ENCODE measurements around the gene CLTCL1. TPM values are rescaled to one million over a fixed set of nuclear protein-coding genes. Genes with fewer than 3 reads are reported as not detected.
"Not testable (repeated sequence)": the region's sequence is repeated elsewhere in the genome, so short reads cannot be mapped to it uniquely, and the experiment has no call there.

CLTCL1 gene
- total RNA-seq, 1 experiment from 2014 or later: 11.9 TPM

DNA sequence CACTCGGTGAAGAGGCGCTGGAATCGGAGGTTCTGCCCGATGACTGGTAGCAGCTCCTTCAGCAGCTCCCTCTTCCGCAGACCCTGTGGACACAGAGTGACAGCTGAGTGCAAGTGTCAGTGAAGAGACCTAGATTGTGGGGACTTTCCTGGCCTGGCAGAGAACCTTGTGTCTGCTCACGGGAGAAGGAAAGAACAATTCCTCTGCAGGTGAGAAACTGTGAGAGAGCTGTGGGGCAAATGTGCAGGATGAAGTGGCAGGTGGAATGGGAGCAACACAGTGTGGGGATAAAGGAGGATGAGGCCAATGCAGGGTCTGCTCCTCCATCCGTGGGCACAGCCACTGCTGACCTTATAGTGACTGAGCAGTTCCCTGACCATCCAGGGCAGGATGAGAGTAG is 40.0 kb upstream of the CLTCL1 start:
- H3K4me1 ChIP-seq (ENCODE audit: control insufficient read depth, insufficient read depth, low read length): no peaks in the 10 kb centered on the region
- POLR2A ChIA-PET: no interaction called here
- in situ Hi-C loops (cut with HindIII; ENCODE audit: low pct_unique_long_range_greater_than_20kb, low sequenced_read_pairs): no loop called here
- peaks cover 3% of the 10 kb centered on the region; the same call in 1 of the 2 replicates for H3K36me3 ChIP-seq (ENCODE audit: control insufficient read depth, insufficient read depth, low read length)
- no TSS peak for BruUV-seq (replicated peaks)
- intact Hi-C loops (cut with micrococcal nuclease; ENCODE audit: unreplicated experiment): no loop called here
- no peak for DNase-seq (ENCODE audit: low read depth, low spot score)
- CTCF ChIA-PET: no interaction called here
- H3K27ac ChIP-seq (ENCODE audit: low read length): no peak overlapping the region
- no peaks in the 10 kb centered on the region for H3K27me3 ChIP-seq (ENCODE audit: control insufficient read depth, insufficient read depth, low read length)
- ATAC-seq: no peak
- H3K4me3 ChIP-seq (ENCODE audit: low read depth in 2 of 2, low read length in 2 of 2): no peak overlapping the region
- TF ChIP-seq SIN3A (IDR thresholded peaks at IDR 0.05; ENCODE audit: borderline replicate concordance, insufficient read depth, low read depth, low read length) (no peak), TCF7L2 (IDR thresholded peaks at IDR 0.05; ENCODE audit: low read depth, low read length) (no peak), CTCF (IDR thresholded peaks at IDR 0.05) (no peak), POLR2AphosphoS5 (IDR thresholded peaks at IDR 0.05; ENCODE audit: low read depth, low read length) (no peak), REST (IDR thresholded peaks at IDR 0.05; ENCODE audit: insufficient read depth in 1 of 2, low read depth in 2 of 2, low read length in 1 of 2) (no peak)
- H3K9me3 ChIP-seq (ENCODE audit: control insufficient read depth, insufficient read depth, low read depth, low read length): 0 out of 2 replicates have a peak, but pooled peaks cover 4% of the 10 kb centered on the region

GRCh38 chr22:19330865-19331418 is 39.4 kb upstream of the CLTCL1 start:
- in situ Hi-C loops (cut with HindIII; ENCODE audit: low pct_unique_long_range_greater_than_20kb, low sequenced_read_pairs): no loop called here
- no peaks in the 10 kb centered on the region for H3K27me3 ChIP-seq (ENCODE audit: control insufficient read depth, insufficient read depth, low read length)
- POLR2A ChIA-PET: no interaction called here
- H3K36me3 ChIP-seq (ENCODE audit: control insufficient read depth, insufficient read depth, low read length): peaks cover 3% of the 10 kb centered on the region; the same call in 1 of the 2 replicates
- no peak for TF ChIP-seq REST (IDR thresholded peaks at IDR 0.05; ENCODE audit: insufficient read depth in 1 of 2, low read depth in 2 of 2, low read length in 1 of 2)
- ATAC-seq: no peak; the same call in 1 of the 2 replicates
- no peaks in the 10 kb centered on the region for H3K4me1 ChIP-seq (ENCODE audit: control insufficient read depth, insufficient read depth, low read length)
- H3K27ac ChIP-seq (ENCODE audit: low read length): no peak overlapping the region
- no TSS peak for BruUV-seq (replicated peaks)
- intact Hi-C loops (cut with micrococcal nuclease; ENCODE audit: unreplicated experiment): no loop called here
- H3K4me3 ChIP-seq (ENCODE audit: low read depth in 2 of 2, low read length in 2 of 2): no peak overlapping the region
- DNase-seq (ENCODE audit: low read depth, low spot score): no peak
- CTCF ChIA-PET: no interaction called here
- 0 out of 2 replicates have a peak, but pooled peaks cover 4% of the 10 kb centered on the region for H3K9me3 ChIP-seq (ENCODE audit: control insufficient read depth, insufficient read depth, low read depth, low read length)

DNA sequence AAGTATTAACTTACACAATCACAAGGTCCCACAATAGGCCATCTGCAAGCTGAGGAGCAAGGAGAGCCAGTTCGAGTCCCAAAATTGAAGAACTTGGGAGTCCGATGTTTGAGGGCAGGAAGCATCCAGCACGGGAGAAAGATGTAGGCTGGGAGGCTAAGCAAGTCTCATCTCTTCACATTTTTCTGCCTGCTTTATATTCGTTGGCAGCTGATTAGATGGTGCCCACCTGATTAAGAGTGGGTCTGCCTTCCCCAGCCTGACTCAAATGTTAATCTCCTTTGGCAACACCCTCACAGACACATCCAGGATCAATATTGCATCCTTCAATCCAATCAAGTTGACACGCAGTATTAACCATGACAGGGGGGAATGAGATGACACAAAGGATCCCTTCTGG is 38.7 kb upstream of the CLTCL1 start:
- H3K9me3 ChIP-seq (ENCODE audit: control insufficient read depth, insufficient read depth, low read depth, low read length); H3K27ac ChIP-seq (ENCODE audit: low read length); H3K27me3 ChIP-seq (ENCODE audit: control insufficient read depth, insufficient read depth, low read length); POLR2A ChIA-PET; intact Hi-C loops (cut with micrococcal nuclease; ENCODE audit: unreplicated experiment); H3K4me1 ChIP-seq (ENCODE audit: control insufficient read depth, insufficient read depth, low read length); H3K4me3 ChIP-seq (ENCODE audit: low read depth in 2 of 2, low read length in 2 of 2); in situ Hi-C loops (cut with HindIII; ENCODE audit: low pct_unique_long_range_greater_than_20kb, low sequenced_read_pairs); BruUV-seq (replicated peaks); CTCF ChIA-PET; H3K36me3 ChIP-seq (ENCODE audit: control insufficient read depth, insufficient read depth, low read length); ATAC-seq; DNase-seq (ENCODE audit: low read depth, low spot score): not testable (repeated sequence)
